GM23338 (cell line): ENCODE data around the gene CNOT6L. TPM values are rescaled to one million over a fixed set of nuclear protein-coding genes. Genes with fewer than 3 reads are reported as not detected.

ENCODE experiments used
- CREB1 ChIP-seq: fragments of 250-450 bp; sonication (Bioruptor Pico); IDR thresholded peaks from 2 replicates; pipeline ENCODE4 v1.5.0; 2020; ENCODE audit warnings: low read depth, mild to moderate bottlenecking, moderate library complexity
- ETS1 ChIP-seq: IDR thresholded peaks from 2 replicates; pipeline ENCODE4 v1.6.1; 2016; ENCODE audit warnings: antibody characterized with exemption
- EZH2 ChIP-seq: fragments of 200-600 bp; sonication (generic); IDR thresholded peaks from one replicate; pipeline ENCODE4 v1.8.0; 2017; ENCODE audit warnings: antibody characterized with exemption, mild to moderate bottlenecking, low read depth; ENCODE audit not compliant: unreplicated experiment
- EZH2phosphoT487 ChIP-seq: fragments of 200-600 bp; sonication (generic); IDR thresholded peaks from one replicate; pipeline ENCODE4 v1.8.1; 2018; ENCODE audit warnings: antibody characterized with exemption; ENCODE audit not compliant: unreplicated experiment
- JUNB ChIP-seq: IDR thresholded peaks from one replicate; pipeline ENCODE4 v1.6.1; 2016; ENCODE audit warnings: antibody characterized with exemption; ENCODE audit not compliant: unreplicated experiment
- POLR2AphosphoS5 ChIP-seq: IDR thresholded peaks from 2 replicates; pipeline ENCODE4 v1.6.1; 2016; ENCODE audit warnings: antibody characterized with exemption, low read depth
- STAT1 ChIP-seq: IDR thresholded peaks from one replicate; pipeline ENCODE4 v1.6.1; 2016; ENCODE audit warnings: antibody characterized with exemption; ENCODE audit not compliant: unreplicated experiment
- ZNF114 ChIP-seq: fragments of 250-450 bp; sonication (Bioruptor Pico); IDR thresholded peaks from 2 replicates; pipeline ENCODE4 v1.5.0; 2020; ENCODE audit warnings: mild to moderate bottlenecking, moderate library complexity
- polyA plus RNA-seq: library from polyadenylated mRNA; unstranded; fragments of >200 nt; fragmentation: Nextera tagmentation; extraction: Ambion mirVana; gene quantifications from 2 replicates; pipeline ENCODE4 v1.2.1, GENCODE V29; 2016
- total RNA-seq: library from RNA; depleted of rRNA; stranded (reverse); fragments of >200 nt; shearing (Covaris generic); gene quantifications from 2 replicates; pipeline ENCODE4 v1.2.3, GENCODE V29; 2014
- TF ChIP-seq, protein P1 (sequence below): fragments of 250-450 bp; sonication (Bioruptor Pico); IDR thresholded peaks from 2 replicates; pipeline ENCODE4 v1.5.0; 2020; ENCODE audit warnings: mild to moderate bottlenecking, moderate library complexity
- TF ChIP-seq, protein P2 (sequence below), 2 experiments: fragments of 200-600 bp in 1 of 2; sonication (generic) in 1 of 2; conservative IDR thresholded peaks; 2 replicates each; pipeline versions ENCODE4 v1.5.1 to v1.6.1; 2016 to 2017; ENCODE audit warnings: antibody characterized with exemption in 2 of 2, low read depth in 2 of 2, mild to moderate bottlenecking in 2 of 2, moderate library complexity in 1 of 2

The CNOT6L gene
- total and polyA plus RNA-seq, 2 experiments from 2014 or later: 3.2 to 13.9 TPM

- TF ChIP-seq, protein P1, sequence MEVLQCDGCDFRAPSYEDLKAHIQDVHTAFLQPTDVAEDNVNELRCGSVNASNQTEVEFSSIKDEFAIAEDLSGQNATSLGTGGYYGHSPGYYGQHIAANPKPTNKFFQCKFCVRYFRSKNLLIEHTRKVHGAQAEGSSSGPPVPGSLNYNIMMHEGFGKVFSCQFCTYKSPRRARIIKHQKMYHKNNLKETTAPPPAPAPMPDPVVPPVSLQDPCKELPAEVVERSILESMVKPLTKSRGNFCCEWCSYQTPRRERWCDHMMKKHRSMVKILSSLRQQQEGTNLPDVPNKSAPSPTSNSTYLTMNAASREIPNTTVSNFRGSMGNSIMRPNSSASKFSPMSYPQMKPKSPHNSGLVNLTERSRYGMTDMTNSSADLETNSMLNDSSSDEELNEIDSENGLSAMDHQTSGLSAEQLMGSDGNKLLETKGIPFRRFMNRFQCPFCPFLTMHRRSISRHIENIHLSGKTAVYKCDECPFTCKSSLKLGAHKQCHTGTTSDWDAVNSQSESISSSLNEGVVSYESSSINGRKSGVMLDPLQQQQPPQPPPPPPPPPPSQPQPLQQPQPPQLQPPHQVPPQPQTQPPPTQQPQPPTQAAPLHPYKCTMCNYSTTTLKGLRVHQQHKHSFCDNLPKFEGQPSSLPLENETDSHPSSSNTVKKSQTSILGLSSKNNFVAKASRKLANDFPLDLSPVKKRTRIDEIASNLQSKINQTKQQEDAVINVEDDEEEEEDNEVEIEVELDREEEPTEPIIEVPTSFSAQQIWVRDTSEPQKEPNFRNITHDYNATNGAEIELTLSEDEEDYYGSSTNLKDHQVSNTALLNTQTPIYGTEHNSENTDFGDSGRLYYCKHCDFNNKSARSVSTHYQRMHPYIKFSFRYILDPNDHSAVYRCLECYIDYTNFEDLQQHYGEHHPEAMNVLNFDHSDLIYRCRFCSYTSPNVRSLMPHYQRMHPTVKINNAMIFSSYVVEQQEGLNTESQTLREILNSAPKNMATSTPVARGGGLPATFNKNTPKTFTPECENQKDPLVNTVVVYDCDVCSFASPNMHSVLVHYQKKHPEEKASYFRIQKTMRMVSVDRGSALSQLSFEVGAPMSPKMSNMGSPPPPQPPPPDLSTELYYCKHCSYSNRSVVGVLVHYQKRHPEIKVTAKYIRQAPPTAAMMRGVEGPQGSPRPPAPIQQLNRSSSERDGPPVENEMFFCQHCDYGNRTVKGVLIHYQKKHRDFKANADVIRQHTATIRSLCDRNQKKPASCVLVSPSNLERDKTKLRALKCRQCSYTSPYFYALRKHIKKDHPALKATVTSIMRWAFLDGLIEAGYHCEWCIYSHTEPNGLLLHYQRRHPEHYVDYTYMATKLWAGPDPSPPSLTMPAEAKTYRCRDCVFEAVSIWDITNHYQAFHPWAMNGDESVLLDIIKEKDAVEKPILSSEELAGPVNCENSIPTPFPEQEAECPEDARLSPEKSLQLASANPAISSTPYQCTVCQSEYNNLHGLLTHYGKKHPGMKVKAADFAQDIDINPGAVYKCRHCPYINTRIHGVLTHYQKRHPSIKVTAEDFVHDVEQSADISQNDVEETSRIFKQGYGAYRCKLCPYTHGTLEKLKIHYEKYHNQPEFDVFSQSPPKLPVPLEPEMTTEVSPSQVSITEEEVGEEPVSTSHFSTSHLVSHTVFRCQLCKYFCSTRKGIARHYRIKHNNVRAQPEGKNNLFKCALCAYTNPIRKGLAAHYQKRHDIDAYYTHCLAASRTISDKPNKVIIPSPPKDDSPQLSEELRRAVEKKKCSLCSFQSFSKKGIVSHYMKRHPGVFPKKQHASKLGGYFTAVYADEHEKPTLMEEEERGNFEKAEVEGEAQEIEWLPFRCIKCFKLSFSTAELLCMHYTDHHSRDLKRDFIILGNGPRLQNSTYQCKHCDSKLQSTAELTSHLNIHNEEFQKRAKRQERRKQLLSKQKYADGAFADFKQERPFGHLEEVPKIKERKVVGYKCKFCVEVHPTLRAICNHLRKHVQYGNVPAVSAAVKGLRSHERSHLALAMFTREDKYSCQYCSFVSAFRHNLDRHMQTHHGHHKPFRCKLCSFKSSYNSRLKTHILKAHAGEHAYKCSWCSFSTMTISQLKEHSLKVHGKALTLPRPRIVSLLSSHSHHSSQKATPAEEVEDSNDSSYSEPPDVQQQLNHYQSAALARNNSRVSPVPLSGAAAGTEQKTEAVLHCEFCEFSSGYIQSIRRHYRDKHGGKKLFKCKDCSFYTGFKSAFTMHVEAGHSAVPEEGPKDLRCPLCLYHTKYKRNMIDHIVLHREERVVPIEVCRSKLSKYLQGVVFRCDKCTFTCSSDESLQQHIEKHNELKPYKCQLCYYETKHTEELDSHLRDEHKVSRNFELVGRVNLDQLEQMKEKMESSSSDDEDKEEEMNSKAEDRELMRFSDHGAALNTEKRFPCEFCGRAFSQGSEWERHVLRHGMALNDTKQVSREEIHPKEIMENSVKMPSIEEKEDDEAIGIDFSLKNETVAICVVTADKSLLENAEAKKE (CRISPR knock-in tag): no peak
- no peak for TF ChIP-seq CREB1
- TF ChIP-seq ETS1: no peak
- no peak for TF ChIP-seq EZH2
- no peak for TF ChIP-seq STAT1
- TF ChIP-seq JUNB: no peak
- TF ChIP-seq EZH2phosphoT487: no peak
- TF ChIP-seq POLR2AphosphoS5: no peak
- TF ChIP-seq, protein P2, sequence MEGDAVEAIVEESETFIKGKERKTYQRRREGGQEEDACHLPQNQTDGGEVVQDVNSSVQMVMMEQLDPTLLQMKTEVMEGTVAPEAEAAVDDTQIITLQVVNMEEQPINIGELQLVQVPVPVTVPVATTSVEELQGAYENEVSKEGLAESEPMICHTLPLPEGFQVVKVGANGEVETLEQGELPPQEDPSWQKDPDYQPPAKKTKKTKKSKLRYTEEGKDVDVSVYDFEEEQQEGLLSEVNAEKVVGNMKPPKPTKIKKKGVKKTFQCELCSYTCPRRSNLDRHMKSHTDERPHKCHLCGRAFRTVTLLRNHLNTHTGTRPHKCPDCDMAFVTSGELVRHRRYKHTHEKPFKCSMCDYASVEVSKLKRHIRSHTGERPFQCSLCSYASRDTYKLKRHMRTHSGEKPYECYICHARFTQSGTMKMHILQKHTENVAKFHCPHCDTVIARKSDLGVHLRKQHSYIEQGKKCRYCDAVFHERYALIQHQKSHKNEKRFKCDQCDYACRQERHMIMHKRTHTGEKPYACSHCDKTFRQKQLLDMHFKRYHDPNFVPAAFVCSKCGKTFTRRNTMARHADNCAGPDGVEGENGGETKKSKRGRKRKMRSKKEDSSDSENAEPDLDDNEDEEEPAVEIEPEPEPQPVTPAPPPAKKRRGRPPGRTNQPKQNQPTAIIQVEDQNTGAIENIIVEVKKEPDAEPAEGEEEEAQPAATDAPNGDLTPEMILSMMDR (conservative IDR thresholded peaks at IDR 0.05; ENCODE audit: low read depth in 2 of 2): no peak
- no peak for TF ChIP-seq ZNF114
Measured at GRCh38 chr4:77849278-77849965, 30.3 kb upstream of the CNOT6L start (continued).
